K562 treated with DMSO at 1 percent for 24 hours (cell line): ENCODE results near the gene ESR1. TPM values are rescaled to one million over a fixed set of nuclear protein-coding genes. Genes with fewer than 3 reads are reported as not detected.

Experiments
- total RNA-seq: library from RNA; unstranded; fragments of 300-600 nt; gene quantifications from 2 replicates; pipeline ENCODE4 v1.2.3, GENCODE V29; 2022; ENCODE audit warnings: low read depth; ENCODE audit not compliant: insufficient read depth

Gene ESR1
- 0.07 TPM in 1 of 2 replicates, not detected in the other for total RNA-seq

GRCh38 chr6:151807513-151808370, at the start of gene ESR1:
Gene ESR1 (plus strand): TSS chr6:151807682. CDS start chr6:151807913, 231 bp downstream.

